T follicular helper cell (primary cell): Measurements from ENCODE around the gene GSTM1.
"Not testable (repeated sequence)": the region's sequence is repeated elsewhere in the genome, so short reads cannot be mapped to it uniquely, and the experiment has no call there.

Experiments used
- DNase-seq: peaks from one replicate; pipeline ENCODE4 v3.0.0-alpha.2; 2020; ENCODE audit warnings: low read depth

GSTM1 gene

GRCh38 chr1:109697066-109697465 lies 9.4 kb downstream of the GSTM1 start:
- DNase-seq, result no peak

DNA sequence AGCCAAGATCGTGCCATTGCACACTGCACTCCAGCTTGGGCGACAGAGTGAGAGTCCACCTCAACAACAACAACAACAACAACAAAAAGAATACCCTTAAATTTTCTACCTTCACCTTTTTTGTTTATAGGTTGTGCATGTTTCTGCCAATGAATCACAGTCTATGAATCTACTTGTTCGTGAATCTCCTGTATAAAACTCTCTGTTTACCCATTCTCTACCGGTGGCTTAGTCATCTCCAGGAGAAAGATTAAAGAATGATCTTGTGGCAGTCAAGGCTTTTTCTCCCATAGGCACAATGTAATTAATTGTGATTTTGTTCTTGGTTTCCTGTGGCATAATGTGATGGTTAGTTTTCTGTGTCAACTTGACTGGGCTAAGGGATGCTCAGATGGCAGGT lies 10.2 kb downstream of the GSTM1 start:
- DNase-seq, result not testable (repeated sequence)

DNA sequence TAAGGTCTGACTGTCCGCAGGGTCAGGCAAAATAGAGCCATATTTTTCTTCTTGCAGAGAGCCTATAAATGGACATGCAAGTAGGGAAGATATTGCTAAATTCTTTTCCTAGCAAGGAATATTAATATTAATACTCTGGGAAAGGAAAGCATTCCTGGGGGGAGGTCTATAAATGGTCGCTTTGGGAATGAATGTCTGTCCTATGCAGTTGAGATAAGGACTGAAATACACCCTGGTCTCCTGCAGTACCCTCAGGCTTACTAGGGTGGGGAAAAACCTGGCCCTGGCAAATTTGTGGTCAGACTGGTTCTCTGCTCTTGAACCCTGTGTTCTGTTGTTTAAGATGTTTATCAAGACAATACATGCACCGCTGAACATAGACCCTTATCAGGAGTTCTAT lies 15.3 kb downstream of the GSTM1 start:
- not testable (repeated sequence) for DNase-seq

DNA sequence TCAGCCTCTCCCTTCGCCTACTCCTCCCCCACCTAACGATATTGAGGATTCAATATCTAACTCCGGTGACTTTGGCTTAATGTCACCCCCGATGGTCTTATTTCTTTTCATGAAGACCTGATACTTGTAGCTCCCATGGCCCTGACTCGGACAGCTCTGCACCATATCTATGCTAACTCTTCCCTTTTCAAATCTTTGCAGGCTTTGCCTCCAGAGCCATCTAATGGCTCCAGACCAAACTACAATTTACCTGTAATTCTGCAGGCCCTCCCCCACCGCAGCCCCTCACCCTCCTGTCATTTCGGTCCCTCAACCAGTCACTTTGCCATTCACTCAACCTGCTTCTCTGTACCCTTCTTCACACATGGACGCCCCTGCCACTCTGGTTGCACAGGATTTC lies 16.6 kb downstream of the GSTM1 start:
- DNase-seq, result no peak

DNA sequence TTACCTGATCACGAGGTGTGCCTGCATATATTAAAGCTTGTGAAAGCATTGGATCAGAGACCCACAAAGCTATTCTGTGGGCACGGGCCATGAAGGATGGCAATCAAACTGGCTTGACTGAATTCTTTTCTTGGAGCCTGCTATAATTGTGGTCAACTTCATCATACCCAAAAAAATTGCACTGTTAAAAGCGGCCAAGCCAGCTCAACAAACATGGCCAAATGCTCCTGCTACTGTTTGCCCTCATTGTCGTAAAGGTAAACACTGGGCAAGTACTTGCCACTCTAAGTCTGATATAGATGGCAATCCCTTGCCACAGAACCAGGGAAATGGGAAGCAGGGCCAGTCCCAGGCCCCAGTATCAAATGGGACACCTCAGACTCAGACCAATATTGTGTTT lies 17.8 kb downstream of the GSTM1 start:
- no peak for DNase-seq

DNA sequence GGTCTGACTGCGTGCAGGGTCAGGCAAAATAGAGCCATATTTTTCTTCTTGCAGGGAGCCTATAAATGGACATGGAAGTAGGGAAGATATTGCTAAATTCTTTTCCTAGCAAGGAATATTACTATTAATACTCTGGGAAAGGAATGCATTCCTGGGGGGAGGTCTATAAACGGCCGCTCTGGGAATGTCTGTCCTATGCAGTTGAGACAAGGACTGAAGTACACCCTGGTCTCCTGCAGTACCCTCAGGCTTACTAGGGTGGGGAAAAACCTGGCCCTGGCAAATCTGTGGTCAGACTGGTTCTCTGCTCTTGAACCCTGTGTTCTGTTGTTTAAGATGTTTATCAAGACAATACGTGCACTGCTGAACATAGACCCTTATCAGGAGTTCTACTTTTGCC lies 21.3 kb downstream of the GSTM1 start:
- DNase-seq, result not testable (repeated sequence)

DNA sequence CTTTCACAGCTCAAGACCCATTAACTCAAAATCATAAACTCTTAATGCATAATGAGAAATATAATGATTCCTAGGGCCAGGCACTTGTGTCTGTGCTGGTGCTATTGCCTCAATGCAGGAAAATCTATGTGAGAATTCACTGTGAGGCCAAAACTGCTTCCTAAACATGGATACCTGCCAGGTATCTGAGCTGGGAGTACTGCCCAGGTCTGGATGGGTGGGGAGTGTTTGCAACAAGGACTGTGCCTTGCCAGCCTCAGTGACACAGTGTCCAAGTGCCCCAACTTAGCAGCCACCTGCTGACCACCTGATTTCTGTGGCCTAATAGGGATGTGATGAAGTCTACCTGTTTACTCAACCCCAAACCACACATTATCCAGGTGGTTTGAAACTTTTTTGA lies 22.2 kb downstream of the GSTM1 start:
- not testable (repeated sequence) for DNase-seq

DNA sequence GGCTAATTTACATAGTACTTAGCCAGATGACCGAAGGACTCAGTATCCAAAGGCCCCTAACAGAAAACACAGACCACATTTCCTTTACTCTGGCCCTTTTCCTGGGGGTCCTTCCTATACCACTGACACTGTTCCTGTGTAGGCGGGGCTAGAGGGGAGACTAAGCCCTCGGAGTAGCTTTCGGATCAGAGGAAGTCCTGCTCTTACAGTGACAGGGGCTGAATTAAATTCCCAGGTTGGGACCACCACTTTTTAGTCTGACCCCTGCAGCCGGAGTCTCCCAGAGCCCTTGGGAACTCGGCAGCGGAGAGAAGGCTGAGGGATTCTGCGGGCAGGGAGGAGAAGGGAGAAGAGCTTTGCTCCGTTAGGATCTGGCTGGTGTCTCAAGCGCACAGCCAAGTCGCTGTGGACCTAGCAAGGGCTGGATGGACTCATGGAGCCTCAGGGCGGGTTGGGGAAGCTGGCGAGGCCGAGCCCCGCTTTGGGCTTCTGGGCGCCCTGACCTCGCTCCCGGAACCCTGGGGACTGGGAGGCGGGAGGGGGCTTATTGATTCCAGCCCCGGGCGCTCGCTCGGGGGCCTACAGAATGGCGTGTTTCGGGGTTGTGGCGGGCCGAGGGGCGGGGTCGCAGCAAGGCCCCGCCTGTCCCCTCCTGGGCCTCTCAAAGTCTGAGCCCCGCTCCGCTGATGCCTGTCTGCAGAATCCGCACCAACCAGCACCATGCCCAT lies 24.1 kb downstream of the GSTM1 start, which contains the start of gene GSTM5:
Gene GSTM5, plus strand, starts transcription at position 659 of the 728 bp plus-strand sequence. Its CDS starts 62 bp downstream, at position 721.
- DNase-seq, result not testable (repeated sequence)

DNA sequence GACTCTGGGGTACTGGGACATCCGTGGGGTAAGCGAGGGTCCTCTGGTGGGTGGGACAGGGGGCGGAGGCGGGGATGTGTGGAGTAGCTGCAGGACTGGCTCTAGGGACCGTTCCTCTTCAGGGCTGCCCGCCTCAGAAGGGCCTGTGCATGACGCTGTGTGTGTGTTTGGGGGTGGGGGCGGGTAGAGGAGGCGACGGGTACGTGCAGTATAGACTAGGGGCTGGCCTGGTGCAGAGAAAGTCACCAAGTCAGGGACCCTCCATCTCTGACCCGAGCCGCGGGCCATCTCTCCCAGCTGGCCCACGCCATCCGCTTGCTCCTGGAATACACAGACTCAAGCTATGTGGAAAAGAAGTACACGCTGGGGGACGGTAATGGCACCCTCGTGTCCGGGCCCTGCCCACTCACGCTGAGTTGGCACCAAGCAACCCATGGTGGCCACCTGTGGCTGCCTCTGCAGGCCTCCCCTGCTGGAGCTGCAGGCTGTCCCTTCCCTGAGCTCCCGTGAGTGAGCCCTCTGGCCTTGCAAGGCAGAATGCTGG lies 24.8 kb downstream of the GSTM1 start:
- no peak for DNase-seq

DNA sequence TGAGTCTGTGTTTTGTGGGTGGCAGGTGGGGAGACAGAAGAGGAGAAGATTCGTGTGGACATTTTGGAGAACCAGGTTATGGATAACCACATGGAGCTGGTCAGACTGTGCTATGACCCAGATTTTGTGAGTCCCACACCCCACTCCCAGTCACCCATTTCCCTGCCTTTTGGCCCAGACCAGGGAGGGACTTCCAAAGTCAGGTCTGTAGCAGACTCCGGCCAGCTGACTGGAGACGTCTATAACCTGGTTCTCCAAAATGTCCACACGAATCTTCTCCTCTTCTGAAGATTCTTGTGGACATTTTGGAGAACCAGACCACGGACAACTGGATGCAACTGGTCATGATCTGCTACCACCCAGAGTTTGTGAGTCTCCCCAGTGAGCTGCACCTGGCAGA lies 26.0 kb downstream of the GSTM1 start:
- no peak for DNase-seq

DNA sequence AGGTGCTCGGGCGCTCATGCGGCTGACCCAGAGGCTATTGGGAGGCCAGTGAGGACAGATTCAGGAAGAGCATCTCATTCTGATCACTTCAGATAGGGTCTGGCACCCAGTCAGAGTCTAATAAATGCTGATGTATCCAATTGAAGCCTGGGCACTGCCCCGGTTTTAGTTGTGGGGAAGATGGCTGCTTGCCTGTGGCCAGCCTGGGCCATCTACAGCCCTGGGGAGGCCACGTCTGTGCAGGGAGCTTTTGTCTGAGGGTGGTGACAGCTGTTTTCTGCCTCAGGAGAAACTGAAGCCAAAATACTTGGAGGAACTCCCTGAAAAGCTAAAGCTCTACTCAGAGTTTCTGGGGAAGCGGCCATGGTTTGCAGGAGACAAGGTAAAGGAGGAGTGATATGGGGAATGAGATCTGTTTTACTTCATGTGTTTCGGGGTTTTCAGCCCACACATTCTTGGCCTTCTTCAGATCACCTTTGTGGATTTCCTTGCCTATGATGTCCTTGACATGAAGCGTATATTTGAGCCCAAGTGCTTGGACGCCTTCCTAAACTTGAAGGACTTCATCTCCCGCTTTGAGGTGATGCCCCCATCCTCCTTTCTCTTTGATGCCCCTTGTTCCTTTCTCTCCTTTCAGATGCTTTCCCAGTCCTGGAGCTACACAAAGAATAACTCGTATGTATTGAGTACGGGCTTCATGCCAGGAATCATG lies 27.2 kb downstream of the GSTM1 start:
- DNase-seq, result no peak

DNA sequence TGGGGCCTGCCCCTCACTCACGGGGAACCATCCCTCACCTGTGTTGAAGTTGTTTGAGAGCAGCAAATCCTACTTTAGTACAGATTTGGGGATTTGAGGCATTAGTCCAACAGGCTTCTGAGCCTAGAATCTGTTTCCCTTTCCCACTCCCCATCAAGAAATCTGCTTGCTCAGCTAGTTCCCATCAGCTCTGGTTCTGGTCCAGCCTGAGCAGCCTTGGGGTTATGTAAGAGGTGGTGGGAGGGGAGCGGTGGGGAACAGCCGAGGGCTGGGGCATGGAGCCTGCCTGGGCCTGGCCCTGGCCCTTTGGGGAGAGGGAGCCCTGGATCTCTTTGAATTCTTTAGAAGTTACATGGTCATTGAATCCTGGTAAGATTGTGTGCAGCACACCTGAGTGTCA lies 28.5 kb downstream of the GSTM1 start:
- DNase-seq, result no peak

DNA sequence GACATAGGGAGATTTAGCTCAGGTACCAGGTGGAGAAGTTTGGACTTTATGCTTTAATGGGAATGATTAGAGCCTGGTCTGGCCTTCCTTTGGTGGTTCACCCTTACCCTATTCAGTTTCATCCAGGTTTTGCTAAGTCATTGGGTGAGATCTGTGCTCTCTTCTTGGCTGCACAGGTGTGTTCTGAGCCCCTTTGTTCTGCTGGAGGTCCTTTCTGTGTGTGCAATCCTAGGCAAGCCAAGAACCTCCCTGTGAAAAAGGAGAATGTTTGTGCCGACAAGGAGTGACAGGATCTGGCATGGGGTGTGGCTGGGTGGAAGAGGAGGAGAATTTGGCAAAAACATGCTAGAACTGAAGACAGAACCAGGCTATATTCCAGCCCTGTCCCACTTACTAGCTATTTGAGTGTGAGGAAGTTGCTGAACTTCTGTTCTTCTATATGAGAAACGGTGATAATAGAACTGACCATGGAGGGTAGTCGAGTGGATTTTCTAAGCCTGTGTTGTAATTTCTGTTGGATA lies 29.0 kb downstream of the GSTM1 start:
- DNase-seq, result no peak

DNA sequence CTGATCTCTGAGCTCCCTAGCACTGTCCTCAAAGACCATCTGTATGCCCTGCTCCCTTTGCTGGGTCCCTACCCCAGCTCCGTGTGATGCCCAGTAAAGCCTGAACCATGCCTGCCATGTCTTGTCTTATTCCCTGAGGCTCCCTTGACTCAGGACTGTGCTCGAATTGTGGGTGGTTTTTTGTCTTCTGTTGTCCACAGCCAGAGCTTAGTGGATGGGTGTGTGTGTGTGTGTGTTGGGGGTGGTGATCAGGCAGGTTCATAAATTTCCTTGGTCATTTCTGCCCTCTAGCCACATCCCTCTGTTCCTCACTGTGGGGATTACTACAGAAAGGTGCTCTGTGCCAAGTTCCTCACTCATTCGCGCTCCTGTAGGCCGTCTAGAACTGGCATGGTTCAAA lies 30.1 kb downstream of the GSTM1 start:
- DNase-seq, result no peak

- no peak for DNase-seq
Observed at GRCh38 chr1:109718495-109718894, 30.9 kb downstream of the GSTM1 start.

GRCh38 chr1:109719337-109719837 lies 31.8 kb downstream of the GSTM1 start:
- DNase-seq, result no peak

DNA sequence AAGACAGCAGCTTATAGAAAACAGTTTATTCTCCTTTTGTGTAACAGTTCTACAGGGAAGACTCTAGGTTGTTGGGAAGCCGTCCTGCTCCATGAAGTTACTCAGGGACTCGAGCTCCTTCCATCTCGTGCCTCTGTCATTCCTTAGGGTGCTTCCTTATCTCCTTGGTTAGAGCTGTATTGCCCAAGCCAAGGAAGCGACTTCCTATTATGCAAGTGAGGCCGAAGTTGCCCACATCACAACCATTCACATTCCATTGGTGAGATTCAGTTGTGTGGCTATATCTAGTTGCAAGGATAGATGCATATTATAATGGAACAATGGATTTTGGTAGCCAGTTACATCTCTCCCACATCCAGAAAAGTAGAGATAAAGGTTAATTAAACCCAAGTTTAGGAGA lies 33.4 kb downstream of the GSTM1 start:
- no peak for DNase-seq

GRCh38 chr1:109721971-109722370 lies 34.4 kb downstream of the GSTM1 start:
- no peak for DNase-seq

DNA sequence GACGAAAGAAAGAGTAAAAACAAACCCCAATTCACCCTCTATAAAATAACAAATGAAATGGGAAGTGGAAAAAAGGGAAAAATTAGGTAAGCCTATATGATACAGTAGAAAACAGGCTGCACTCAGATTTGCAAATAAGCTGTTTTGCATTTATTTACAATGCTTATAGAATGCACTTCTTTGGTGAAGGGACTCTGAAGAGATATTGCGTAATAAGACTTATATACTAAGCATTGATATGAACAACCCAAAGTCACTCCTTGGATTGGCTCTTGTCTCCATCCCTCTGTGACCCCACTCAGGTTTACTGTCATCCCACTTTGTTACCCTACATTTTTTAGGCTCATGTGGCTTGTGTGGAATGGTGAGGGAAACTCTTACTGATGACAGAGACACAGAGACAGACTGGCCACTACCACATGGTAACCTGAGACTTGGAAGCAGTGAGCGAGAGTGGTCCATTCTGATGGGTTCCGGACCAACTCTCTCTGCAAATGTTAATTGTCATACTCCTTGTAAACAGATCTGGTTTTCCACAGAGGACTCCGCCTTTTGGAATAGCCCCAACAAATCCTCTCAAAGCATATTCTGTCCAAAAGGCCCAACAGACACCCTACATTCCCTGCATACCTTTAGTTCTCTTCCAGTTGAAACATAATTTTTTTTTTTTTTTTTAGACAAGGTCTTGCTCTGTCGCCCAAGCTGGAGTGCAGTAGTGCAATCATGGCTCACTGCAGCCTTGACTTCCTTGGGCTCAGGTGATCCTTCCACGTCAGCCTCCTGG lies 35.5 kb downstream of the GSTM1 start:
- DNase-seq, result no peak

GRCh38 chr1:109724933-109725332 lies 37.3 kb downstream of the GSTM1 start:
- no peak for DNase-seq

DNA sequence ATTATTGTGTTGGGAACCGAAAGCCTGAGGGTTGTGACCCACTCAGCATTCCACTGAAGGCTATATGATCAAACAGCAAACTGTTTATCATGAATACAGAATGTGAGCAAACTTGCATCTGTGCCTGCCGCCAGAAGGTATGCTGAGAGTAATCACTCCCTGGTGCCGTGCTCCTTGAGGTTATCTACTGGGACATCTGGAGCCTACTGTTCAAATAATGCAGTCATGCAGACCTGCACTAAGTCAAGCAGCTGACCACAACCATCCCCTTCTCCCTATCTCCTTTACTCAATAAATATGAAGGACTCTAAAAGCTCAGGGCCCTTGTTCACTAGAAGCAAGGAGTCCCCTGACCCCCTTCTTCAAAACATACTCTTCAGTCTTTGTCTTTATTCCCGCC lies 37.9 kb downstream of the GSTM1 start:
- no peak for DNase-seq

GRCh38 chr1:109726007-109726406 lies 38.4 kb downstream of the GSTM1 start:
- DNase-seq, result no peak
